HG02642 (cell line): ENCODE results near the gene SMC3.
A peak's percentile ranks its signal among the peaks of the same experiment; 100 is the strongest.

Experiments used
- ATAC-seq: cut with Tn5 transposase; IDR thresholded peaks from one replicate; pipeline ENCODE4 v1.9.1; 2021; ENCODE audit warnings: mild to moderate bottlenecking; ENCODE audit not compliant: unreplicated experiment, poor library complexity

Gene SMC3

DNA sequence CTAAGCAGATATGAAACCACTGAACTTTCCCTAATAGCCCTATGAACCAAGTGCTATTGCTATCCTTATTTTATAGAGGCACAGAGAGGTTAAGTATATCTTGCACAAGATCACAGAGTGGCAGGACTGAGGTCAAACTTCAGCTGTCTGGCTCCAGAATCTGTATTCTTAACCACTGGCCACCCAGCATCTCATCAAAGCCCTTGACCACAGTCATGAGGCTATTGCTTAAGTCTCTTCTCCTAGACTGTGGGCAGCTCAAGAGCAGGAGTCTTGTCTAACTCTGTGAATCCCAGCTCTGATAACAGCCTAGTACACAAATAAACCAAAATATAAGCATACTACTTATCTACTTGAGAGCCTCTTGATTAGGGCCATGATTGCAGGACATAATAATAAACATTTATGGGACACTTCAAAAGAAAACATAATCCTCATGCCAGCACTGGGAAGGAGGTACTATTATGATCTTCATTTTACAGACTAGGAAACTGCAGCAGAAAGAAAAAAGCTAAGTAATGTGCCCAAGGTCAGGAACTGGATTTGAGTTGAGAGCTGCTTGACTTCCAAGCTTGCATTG, 22.4 kb upstream of the SMC3 start:
- no peak for ATAC-seq

DNA sequence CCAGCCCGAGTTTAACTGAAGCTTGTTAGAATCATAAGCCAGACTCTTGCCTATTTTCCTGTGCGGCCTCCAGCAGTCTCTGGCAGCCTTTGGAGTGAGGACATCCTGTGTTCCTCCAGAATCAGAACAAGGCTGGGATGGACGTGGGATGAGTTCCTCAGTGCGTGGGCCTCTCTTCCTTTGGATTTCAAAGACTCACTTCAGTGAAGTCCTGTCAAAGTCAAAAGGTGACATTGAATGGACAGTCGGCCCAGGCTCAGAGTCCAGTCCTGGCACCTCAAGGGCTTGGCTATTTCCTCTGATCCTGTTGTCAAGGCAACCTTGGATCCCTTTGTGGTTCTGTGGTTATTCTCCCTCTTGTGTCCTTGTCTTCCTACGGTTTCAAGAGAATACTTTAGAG, 21.4 kb upstream of the SMC3 start:
- ATAC-seq = no peak

DNA sequence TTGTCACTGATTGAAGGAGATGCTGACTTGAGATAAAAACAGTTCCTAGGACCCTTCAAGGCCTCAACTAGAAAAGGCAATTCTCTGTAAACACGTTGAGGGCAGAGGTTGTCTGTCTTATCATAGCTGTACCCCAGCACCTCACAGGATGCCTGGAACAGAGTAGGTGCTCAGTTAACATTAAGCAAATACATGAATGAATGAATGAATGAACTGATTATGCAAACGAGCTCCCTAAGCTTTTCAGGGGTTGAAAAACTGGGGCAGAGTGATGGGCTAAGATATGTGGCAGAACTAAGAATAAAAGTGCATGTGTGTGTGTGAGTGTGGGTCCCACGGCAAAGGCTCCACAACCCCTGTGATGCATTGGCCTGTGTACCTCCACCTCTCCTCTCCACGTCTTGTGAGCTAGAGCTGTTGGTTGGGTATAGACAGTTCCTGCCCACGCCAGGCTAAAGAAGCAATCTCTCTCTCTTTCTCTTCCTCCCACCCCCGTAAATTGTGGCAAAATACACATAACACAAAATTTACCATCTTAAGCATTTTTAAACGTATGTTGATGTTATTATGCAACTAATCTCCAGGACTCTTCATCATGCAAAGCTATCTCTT, 20.9 kb upstream of the SMC3 start:
- ATAC-seq = no peak

DNA sequence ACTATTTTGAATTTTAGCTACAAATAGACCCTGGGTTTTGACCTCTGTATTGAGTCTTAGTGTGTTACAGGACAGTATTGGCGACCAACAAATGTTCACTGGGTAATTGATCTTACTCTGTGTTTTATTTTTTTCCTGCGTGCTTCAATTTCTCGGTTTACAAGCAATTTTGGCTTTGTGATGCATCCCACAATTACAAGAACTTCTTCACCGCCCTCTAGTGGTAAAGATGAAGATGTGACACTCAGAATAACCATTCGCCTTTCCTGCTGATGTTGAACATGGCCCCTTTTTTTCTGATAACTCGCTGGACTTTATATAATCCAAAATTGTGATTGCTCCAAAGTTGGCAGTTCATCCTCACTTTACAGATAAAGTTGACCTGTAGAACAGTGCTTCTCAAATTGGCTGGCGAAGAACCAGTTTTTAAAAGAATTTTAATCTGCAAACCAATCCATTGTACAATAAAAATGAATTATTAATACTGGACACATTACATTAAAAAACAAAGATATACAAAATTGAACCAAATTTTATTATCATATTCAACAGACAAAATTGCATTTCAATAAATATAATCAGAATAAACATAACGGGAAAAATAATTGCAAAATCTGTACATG, 20.2 kb upstream of the SMC3 start:
- no peak for ATAC-seq

DNA sequence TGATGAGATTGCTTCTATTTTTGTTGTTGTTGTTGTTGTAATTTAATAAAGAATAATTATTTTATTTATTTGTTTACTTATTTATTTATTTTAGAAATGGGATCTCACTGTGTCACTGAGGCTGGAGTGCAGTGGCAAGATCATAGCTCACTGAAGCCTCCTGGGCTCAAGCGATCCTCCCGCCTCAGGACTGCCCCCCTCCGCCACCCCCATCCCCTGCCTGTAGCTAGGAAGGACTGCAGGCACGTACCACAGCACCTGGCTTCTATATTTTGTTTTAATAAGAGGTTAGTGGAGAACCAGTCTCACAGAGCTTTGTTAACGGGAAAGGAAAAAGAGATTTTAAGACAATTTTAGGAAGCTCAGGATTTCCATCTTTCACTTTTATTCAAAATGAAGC, 19.5 kb upstream of the SMC3 start:
- ATAC-seq = no peak

DNA sequence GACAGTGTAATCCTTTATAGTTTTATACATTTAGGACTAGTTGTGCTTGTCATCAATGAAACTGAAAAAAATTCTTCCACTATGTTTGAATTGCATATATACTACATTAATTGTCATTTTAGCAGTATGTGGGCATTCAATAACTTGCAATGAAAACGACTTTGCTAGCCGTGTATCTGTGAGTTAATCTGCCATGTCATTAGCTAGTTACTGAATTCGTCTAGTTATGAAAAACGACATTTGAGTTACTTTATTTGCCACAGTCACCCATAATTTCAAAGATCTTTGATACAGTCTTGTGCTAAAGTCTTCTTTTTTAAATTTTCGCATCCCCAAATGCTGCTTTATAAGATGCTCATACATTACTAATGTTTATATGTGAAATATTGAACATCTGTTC, 18.3 kb upstream of the SMC3 start:
- no peak for ATAC-seq

DNA sequence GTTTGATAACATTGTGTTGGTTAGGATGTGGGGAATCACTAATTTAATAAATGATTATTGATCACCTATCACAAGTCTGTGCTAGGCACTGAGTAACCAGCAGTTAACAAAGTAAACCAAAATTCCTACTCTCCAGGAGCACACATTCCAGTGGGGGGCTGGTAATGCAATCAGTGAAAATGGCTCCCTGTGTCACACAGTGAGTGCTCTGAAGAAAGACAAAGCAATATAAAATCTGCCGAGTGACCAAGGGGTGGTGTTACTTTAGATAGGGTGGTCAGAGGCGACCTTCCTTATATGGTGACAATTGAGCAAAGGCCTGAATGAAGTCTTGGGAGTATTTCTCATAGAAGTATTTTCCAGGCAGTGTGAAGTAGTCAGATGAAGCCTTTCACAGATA, 13.6 kb upstream of the SMC3 start:
- ATAC-seq = no peak

DNA sequence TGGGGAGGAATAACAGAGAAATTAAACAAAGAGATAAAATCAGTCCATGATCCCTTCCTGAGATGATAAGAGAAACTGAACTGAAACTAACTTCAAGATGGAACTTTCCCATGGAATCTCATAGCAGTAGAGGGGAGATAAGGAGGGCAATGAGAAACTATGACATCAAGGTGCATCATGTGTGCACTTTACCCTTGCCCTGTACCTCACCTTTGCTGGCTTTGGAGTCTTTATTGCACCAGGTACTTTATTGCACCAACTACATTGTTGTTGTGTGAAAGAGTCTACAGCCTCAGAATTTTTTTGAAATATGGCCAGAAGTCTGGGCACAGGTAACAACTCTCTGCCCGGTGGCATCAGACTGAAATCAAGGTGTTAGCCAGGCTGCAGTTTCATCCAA, 11.2 kb upstream of the SMC3 start:
- no peak for ATAC-seq

DNA sequence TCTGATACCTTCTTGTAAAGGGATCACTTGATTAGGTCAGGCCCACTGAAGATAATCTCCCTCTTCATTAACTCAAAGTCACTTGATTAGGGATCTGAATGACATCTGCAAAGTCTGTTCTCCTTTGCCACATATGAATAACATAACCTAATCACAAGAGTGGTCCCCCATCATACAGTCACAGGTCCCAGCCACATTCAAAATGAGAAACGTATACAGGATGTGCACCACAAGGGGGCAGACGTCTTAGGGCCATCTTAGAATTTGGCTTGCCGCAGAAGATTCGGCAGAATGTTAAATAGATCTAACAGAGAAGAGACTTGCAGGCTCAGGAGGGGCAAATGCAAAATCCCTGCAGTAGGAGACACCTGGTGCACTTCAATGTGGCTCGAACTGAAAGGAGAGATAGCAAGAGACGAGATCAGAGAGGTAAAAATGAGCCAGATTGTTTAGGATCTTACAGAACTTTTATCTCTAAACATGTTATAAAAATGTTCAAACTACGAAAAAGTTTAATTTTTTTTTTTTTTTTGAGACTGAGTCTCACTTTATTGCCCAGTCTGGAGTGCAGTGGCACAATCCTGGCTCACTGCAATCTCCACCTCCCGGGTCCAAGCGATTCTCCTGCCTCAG, 10.4 kb upstream of the SMC3 start:
- ATAC-seq = peak; percentile 81

DNA sequence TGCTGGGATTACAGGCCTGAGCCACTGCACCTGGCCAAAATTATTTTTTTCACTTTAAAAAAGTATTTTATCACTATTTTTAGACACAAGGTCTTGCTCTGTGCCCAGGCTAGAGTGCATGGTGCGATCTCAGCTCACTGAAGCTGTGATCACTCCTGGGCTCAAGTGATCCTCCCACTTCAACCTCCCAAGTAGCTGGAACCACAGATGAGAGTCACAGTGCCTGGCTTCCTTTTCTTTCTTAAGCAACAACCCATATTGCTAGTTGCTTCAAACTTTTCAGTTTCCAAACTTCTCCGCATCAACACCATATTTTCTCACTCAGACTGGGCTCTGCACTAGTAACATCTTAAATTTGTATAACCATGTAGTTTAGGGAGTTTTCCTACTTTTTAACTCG, 9.5 kb upstream of the SMC3 start:
- no peak for ATAC-seq

DNA sequence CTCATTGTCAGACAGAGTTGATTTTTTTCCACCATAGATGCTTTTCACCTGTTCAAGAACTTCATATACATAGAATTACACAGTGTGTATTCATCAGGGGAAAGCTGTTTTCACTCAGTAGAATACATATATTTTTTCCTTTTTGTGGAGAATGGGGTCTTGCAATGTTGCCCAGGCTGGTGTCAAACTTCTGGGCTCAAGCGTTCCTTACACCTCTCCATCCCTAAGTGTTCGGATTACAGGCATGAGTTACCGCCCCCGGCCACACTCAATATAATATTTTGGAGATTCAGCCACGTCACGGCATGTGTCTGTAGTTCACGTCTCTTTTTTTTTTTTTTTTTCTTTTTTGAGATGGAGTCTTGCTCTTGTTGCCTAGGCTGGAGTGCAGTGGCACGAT, 7.5 kb upstream of the SMC3 start:
- no peak for ATAC-seq

DNA sequence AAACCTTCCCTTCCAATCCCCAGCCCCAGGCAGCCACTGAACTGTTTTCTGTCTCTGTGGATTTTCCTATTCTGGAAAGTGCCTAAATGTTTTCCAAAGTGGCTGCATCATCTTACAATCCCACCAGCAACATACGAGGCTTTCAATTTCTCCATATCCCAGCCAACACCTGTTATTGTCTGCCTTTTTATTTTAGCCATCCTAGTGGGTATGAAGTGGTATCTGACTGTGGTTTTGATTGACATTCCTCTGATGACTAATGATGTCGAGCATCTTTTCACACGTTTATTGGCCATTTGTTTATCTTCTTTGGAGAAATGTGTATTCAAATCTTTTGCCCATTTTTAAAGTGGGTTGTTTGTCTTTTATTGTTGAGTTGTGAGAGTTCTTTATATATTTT, 6.2 kb upstream of the SMC3 start:
- no peak for ATAC-seq

DNA sequence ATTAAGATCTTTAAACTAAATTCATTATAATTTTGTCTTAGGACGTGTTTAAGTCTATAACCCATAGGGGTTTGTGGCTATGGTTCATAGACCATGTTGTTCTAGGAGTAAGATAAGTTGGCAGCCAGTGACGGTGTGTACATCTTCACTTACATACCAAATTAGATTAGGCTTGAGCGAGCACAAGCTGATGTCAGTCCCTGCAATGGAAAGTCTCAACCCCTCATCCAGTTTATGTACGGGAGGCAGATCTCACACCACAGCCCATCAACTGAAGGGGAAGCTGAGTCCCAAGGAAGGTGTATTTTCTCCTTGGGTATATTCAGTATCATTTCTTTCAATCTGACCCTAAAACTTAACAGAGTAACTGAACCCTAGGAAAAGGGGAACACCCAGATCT, 5.1 kb upstream of the SMC3 start:
- no peak for ATAC-seq

DNA sequence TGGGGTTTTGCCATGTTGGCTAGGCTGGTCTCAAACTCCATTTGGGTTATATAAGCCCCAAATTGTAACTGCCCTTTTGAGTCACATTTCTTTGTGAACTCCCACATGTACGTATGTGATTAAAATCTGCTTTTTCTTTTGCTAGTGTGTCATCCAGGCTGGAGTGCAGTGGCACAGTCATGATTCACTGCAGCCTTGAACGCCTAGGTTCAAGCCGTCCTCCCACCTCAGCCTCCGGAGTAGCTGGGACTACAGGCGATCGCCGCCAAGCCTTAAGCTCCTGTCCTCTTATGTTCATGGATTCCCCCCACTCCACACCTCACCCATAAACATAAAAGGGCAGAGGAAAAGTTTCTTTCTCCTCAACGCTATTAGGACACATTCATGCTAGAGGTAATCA, 4.4 kb upstream of the SMC3 start:
- no peak for ATAC-seq

DNA sequence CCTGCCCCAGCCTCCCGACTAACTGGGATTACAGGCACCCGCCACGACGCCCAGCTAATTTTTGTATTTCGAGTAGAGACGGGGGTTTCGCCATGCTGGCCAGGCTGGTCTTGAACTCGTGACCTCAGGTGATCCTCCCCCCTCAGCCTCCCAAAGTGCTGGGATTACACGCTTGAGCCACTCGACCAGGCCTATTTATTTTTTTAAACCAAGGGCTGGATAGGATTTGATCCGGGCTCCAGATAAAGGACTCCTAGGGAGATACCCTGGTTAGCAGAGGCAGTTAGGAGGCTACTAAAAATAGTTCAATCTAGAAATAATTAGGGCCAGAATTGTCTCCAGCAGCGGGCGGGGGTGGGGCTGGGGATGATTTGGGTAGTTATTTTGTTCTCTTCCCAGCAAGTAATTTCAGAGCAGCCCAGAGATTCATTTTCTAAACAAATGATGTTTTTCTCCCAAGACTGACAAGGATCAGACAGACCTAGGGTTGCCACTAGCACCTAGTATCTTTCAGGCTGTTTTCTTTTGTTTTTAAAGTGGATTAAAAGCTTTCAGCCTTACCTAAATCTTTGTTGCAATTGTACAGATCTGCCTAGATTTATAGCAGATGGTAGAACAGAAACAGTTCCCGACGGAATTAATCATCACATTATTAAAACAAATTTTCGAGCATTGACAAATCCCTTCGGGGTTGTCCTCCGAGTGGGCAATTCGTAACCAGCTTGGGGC, 859 bp upstream of the SMC3 start:
- ATAC-seq = no peak

DNA sequence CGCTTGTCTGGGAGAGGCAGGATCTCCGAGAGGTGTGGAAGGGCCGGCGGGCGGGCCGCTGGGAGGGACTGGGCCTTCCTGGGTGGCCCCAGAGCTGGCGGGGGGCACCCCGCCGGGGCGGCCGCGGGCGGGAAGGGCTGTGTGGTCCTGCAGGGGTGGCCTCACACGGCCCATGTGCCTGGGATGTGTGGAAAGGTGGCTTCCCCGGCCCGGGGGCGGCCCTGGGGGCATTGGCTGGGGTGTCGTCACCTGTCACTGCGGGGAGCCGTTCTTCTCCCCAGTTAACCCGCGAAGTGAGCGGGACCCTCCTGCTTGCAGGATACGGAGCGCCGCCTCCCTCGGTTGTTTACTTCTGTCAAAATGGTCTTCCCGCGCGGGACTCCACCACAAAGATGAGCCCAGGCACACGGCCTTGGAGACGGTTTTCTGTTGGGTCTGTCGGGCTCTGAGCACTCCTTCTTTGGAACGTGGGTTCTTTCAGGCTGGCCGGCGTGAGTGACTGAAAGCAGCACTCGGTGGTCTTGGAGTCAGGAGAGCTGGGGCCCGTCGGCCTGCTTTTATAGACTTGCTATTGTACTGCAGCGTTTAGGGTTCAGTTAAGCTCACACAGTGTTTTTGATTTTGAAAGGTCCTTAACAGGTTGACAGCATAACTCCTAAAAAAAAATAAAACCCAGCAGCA, 700 bp downstream of the SMC3 start:
- peak; percentile 40 for ATAC-seq

DNA sequence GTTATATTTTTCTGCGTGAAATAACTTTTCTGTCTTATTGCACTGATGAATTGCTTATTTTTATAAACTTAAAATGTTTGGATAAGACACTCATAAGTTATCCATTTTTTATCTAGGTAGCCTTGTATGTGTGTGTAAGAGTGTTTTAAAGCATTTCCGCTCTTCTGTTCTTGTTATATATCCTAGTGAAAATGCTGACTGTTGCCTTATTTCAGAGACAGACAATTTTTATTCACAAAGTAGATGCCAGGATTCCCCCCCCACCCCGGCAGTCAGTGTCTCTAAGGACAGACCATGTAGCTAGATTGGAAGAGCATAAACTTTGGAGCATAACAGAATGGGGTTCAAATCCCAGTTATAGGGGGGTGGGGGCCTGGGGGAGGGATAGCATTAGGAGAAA, 1.6 kb downstream of the SMC3 start:
- no peak for ATAC-seq

DNA sequence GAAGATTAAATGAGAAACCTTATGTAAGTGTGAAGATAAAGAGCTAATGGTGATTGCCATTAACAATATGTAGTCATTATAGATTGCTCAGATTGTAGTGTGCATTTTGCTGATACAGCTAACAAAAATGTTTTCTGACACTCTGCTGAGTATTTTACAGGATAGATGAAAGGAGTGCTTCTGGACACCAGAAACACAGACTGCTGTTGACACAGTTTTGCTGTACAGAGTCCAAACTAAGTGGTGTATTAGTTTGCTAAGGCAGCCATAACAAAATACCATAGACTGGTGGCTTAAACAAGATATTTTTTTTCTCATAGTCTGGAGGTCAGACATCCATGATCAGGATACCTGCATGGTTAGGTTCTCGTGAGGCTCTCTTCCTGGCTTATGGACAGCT, 2.2 kb downstream of the SMC3 start:
- ATAC-seq = no peak

DNA sequence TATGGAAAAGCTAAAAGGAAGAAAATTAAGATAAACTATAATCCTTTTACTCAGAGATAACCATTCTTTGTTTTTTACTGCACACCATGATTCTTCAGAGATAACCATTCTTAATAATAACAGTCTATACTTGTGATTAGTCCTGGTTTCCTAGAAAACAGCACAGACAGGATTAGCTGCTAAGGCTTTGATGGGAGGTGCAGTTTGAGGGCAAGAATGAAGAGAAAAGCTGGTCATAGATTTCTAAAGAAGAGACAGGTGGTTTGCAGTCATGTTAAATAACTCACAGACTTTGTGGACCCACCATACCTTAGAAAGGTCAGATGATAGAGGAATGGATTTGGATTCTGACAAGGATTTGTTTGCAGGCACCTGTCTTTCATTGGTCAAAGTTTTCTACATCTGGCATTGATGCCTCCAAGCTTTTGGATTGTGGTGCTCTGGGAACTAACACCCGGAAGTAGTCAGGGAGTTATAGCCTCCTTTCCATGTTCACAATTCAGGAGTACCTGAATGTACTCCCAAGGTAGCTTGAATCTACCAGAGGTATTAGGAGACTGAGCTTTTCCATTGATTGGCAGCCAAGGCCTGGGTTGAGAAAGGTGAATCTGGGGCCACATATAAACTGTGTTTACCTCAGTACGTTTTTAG, 3.7 kb downstream of the SMC3 start:
- no peak for ATAC-seq

DNA sequence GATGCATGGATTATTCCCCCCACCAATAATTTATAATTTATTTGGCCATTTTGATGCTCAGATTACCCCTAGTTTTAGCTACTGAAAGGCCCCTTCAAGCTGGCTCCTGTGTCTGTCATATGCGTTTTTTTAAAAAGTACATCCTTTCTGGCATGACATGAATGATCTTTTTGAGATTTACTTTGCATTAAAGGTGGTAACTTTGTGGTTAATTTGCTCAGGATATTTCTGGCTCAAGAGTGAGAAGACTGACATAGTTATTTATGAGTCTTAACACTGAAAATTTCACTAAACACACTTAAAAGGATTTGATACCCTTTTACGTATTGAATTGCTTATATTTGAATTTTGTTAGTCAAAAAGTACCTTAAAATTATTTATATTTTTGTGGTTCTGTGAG, 5.4 kb downstream of the SMC3 start:
- ATAC-seq = no peak
